ENCODE measurements around the gene PRR22. TPM values are rescaled to one million over a fixed set of nuclear protein-coding genes. Genes with fewer than 3 reads are reported as not detected.

The PRR22 gene
- polyA plus RNA-seq, 6 donors from 2014 or later: 0.25 to 0.28 (median 0.25) TPM; not detected in 3

- peaks cover 13 to 25% (median 15%) of the 10 kb centered on the region in 3 donors for H3K4me1 Mint-ChIP-seq
- ATAC-seq (ENCODE audit: low read depth in 2 of 2) (no peak), DNase-seq (no peak)
- H3K36me3 Mint-ChIP-seq: no peaks in the 10 kb centered on the region
- no peaks in the 10 kb centered on the region for H3K9me3 Mint-ChIP-seq
- peak overlapping the region in 1 of 6 donors; percentile 92 for H3K27ac Mint-ChIP-seq
- H3K27me3 Mint-ChIP-seq: peaks cover 0 to 28% (median 10%) of the 10 kb centered on the region in 3 donors
- H3K4me3 Mint-ChIP-seq: peak overlapping the region in 3 of 8 donors; percentile 29 to 36 (median 29)
These were observed 22.4 kb upstream of the PRR22 start for GRCh38 chr19:5806905-5807304.

- no peaks in the 10 kb centered on the region for H3K36me3 Mint-ChIP-seq
- DNase-seq: no peak
- H3K27me3 Mint-ChIP-seq: peaks cover 0 to 33% (median 15%) of the 10 kb centered on the region in 3 donors
- peak overlapping the region in 3 of 6 donors; percentile 49 to 80 (median 54) for H3K27ac Mint-ChIP-seq
- peak overlapping the region; percentile 32 to 83 (median 56) for H3K4me3 Mint-ChIP-seq
- H3K9me3 Mint-ChIP-seq: no peaks in the 10 kb centered on the region
- peaks cover 16 to 28% (median 19%) of the 10 kb centered on the region in 3 donors for H3K4me1 Mint-ChIP-seq
- no peak for ATAC-seq (ENCODE audit: low read depth in 2 of 2)
These were observed 21.6 kb upstream of the PRR22 start for GRCh38 chr19:5806133-5806489.

- peak; percentile 21 to 24 for ATAC-seq (ENCODE audit: low read depth in 2 of 2)
- Mint-ChIP-seq H3K27me3 (peaks cover 0 to 38% (median 20%) of the 10 kb centered on the region in 3 donors), H3K9me3 (no peaks in the 10 kb centered on the region), H3K4me3 (peak overlapping the region in 7 of 8 donors; percentile 53 to 87 (median 70)), H3K36me3 (no peaks in the 10 kb centered on the region), H3K4me1 (peaks cover 16 to 28% (median 19%) of the 10 kb centered on the region in 3 donors), H3K27ac (peak overlapping the region in 2 of 6 donors; percentile 54 to 80)
- peak; percentile 45 for DNase-seq
These were observed 21.1 kb upstream of the PRR22 start for GRCh38 chr19:5805462-5806132.

- Mint-ChIP-seq H3K27me3 (peaks cover 0 to 47% (median 25%) of the 10 kb centered on the region in 3 donors), H3K4me3 (peak within 1 kb of the TSS; percentile 70 to 88 (median 79)), H3K27ac (peak within 1 kb of the TSS; percentile 28 to 96 (median 88)), H3K9me3 (no peaks in the 10 kb centered on the region), H3K36me3 (no peaks in the 10 kb centered on the region), H3K4me1 (peaks cover 16 to 28% (median 19%) of the 10 kb centered on the region in 3 donors)
- DNase-seq (no peak), ATAC-seq (ENCODE audit: low read depth in 2 of 2) (peak; percentile 49 to 53)
These were observed 20.2 kb upstream of the PRR22 start, which contains the start of gene NRTN for GRCh38 chr19:5804516-5805461. Gene NRTN (plus strand): TSS chr19:5805067. CDS start chr19:5824166, 19,099 bp downstream.

- Mint-ChIP-seq H3K4me3 (peak overlapping the region; percentile 70 to 88 (median 79)), H3K9me3 (no peaks in the 10 kb centered on the region), H3K27ac (peak overlapping the region; percentile 28 to 96 (median 88)), H3K27me3 (peaks cover 7 to 55% (median 33%) of the 10 kb centered on the region in 3 donors), H3K36me3 (no peaks in the 10 kb centered on the region), H3K4me1 (peaks cover 16 to 28% (median 19%) of the 10 kb centered on the region in 3 donors)
- DNase-seq (peak; percentile 85), ATAC-seq (ENCODE audit: low read depth in 2 of 2) (peak; percentile 86 to 89)
These were observed 19.4 kb upstream of the PRR22 start for GRCh38 chr19:5803752-5804515.

GRCh38 chr19:5803441-5803751 is 18.9 kb upstream of the PRR22 start:
- ATAC-seq (ENCODE audit: low read depth in 2 of 2) (no peak), DNase-seq (no peak)
- Mint-ChIP-seq H3K36me3 (no peaks in the 10 kb centered on the region), H3K9me3 (no peaks in the 10 kb centered on the region), H3K27ac (peak overlapping the region in 1 of 6 donors; percentile 32), H3K27me3 (peaks cover 9 to 60% (median 38%) of the 10 kb centered on the region in 3 donors), H3K4me3 (peak overlapping the region; percentile 44 to 88 (median 72)), H3K4me1 (peaks cover 16 to 28% (median 19%) of the 10 kb centered on the region in 3 donors)

GRCh38 chr19:5801796-5802619 is 17.5 kb upstream of the PRR22 start:
- no peak for DNase-seq
- Mint-ChIP-seq H3K4me1 (peaks cover 16 to 27% (median 19%) of the 10 kb centered on the region in 3 donors), H3K36me3 (no peaks in the 10 kb centered on the region), H3K27ac (peak overlapping the region in 3 of 6 donors; percentile 62 to 86 (median 81)), H3K9me3 (no peaks in the 10 kb centered on the region), H3K27me3 (peaks cover 9 to 69% (median 46%) of the 10 kb centered on the region in 3 donors), H3K4me3 (peak overlapping the region in 6 of 8 donors; percentile 18 to 82 (median 47))
- no peak for ATAC-seq (ENCODE audit: low read depth in 2 of 2)

GRCh38 chr19:5800361-5801270 is 16.1 kb upstream of the PRR22 start:
- H3K9me3 Mint-ChIP-seq: peaks cover 0 to 2% (median 0%) of the 10 kb centered on the region in 7 donors
- no peak overlapping the region for H3K27ac Mint-ChIP-seq
- H3K27me3 Mint-ChIP-seq: peaks cover 9 to 69% (median 54%) of the 10 kb centered on the region in 3 donors
- peaks cover 16 to 25% (median 19%) of the 10 kb centered on the region in 3 donors for H3K4me1 Mint-ChIP-seq
- DNase-seq: no peak
- no peaks in the 10 kb centered on the region for H3K36me3 Mint-ChIP-seq
- no peak for ATAC-seq (ENCODE audit: low read depth in 2 of 2)
- peak overlapping the region in 2 of 8 donors; percentile 15 to 36 for H3K4me3 Mint-ChIP-seq

GRCh38 chr19:5799247-5800241 is 15.0 kb upstream of the PRR22 start:
- H3K9me3 Mint-ChIP-seq: peaks cover 0 to 2% (median 0%) of the 10 kb centered on the region in 7 donors
- peaks cover 9 to 67% (median 54%) of the 10 kb centered on the region in 3 donors for H3K27me3 Mint-ChIP-seq
- ATAC-seq (ENCODE audit: low read depth in 2 of 2) (no peak), DNase-seq (no peak)
- no peak overlapping the region for H3K27ac Mint-ChIP-seq
- H3K36me3 Mint-ChIP-seq: no peaks in the 10 kb centered on the region
- peaks cover 15 to 23% (median 18%) of the 10 kb centered on the region in 3 donors for H3K4me1 Mint-ChIP-seq
- H3K4me3 Mint-ChIP-seq: no peak overlapping the region

GRCh38 chr19:5798244-5798643 is 13.7 kb upstream of the PRR22 start:
- H3K4me3 Mint-ChIP-seq: no peak overlapping the region
- H3K27ac Mint-ChIP-seq: no peak overlapping the region
- H3K9me3 Mint-ChIP-seq: peaks cover 0 to 2% (median 0%) of the 10 kb centered on the region in 7 donors
- peaks cover 6 to 14% (median 8%) of the 10 kb centered on the region in 3 donors for H3K4me1 Mint-ChIP-seq
- no peak for DNase-seq
- H3K36me3 Mint-ChIP-seq: no peaks in the 10 kb centered on the region
- ATAC-seq (ENCODE audit: low read depth in 2 of 2): no peak
- peaks cover 9 to 56% (median 54%) of the 10 kb centered on the region in 3 donors for H3K27me3 Mint-ChIP-seq

Data from naive B cell (primary cell).